H9 (cell line): Measurements from ENCODE around the gene DAAM2. TPM values are rescaled to one million over a fixed set of nuclear protein-coding genes. Genes with fewer than 3 reads are reported as not detected.

Experiments used
- DNase-seq: peaks from one replicate; pipeline ENCODE4 v3.0.0-alpha.2; 2017
- H2AFZ ChIP-seq: one replicate; pipeline ENCODE4 v1.6.1; 2013; ENCODE audit warnings: mild to moderate bottlenecking, low read length, control low read depth, moderate library complexity
- H2AK5ac ChIP-seq: 2 replicates; pipeline ENCODE4 v1.6.1; 2013; ENCODE audit warnings: low read length, control low read depth, mixed read lengths; ENCODE audit not compliant: insufficient read length
- H2BK120ac ChIP-seq: one replicate; pipeline ENCODE4 v1.6.1; 2013; ENCODE audit warnings: low read depth, mild to moderate bottlenecking, low read length, control low read depth, inconsistent platforms; ENCODE audit not compliant: poor library complexity, severe bottlenecking
- H2BK12ac ChIP-seq: 2 replicates; pipeline ENCODE4 v1.6.1; 2013; ENCODE audit warnings: low read length, control low read depth, mixed read lengths, low read depth; ENCODE audit not compliant: insufficient read length
- H2BK15ac ChIP-seq: 2 replicates; pipeline ENCODE4 v1.6.1; 2013; ENCODE audit warnings: low read depth, low read length, control low read depth
- H2BK20ac ChIP-seq: one replicate; pipeline ENCODE4 v1.6.1; 2013; ENCODE audit warnings: low read depth, mild to moderate bottlenecking, low read length, control low read depth, inconsistent platforms; ENCODE audit not compliant: poor library complexity, severe bottlenecking
- H2BK5ac ChIP-seq: 2 replicates; pipeline ENCODE4 v1.6.1; 2013; ENCODE audit warnings: low read length, control low read depth, mixed read lengths; ENCODE audit not compliant: insufficient read length
- H3K14ac ChIP-seq: 2 replicates; pipeline ENCODE4 v1.6.1; 2013; ENCODE audit warnings: low read length, control low read depth; ENCODE audit not compliant: insufficient read depth
- H3K18ac ChIP-seq: 2 replicates; pipeline ENCODE4 v1.6.1; 2013; ENCODE audit warnings: low read depth, mild to moderate bottlenecking, mixed read lengths, low read length, control low read depth; ENCODE audit not compliant: insufficient read length
- H3K23ac ChIP-seq: 2 replicates; pipeline ENCODE4 v1.6.1; 2013; ENCODE audit warnings: low read length, control low read depth, mixed read lengths, low read depth; ENCODE audit not compliant: insufficient read length
- H3K23me2 ChIP-seq: 2 replicates; pipeline ENCODE4 v1.6.1; 2013; ENCODE audit warnings: low read depth, mild to moderate bottlenecking, mixed read lengths, low read length, control low read depth; ENCODE audit not compliant: insufficient read length, poor library complexity, severe bottlenecking
- H3K27ac ChIP-seq: 2 replicates; pipeline ENCODE4 v1.5.1; 2013; ENCODE audit warnings: low read length, control low read depth, mixed read lengths, low read depth; ENCODE audit not compliant: insufficient read length
- H3K27me3 ChIP-seq: 2 replicates; pipeline ENCODE4 v1.6.1; 2013; ENCODE audit warnings: low read length, control low read depth, inconsistent platforms; ENCODE audit not compliant: insufficient read depth
- H3K4ac ChIP-seq: 2 replicates; pipeline ENCODE4 v1.6.1; 2013; ENCODE audit warnings: low read depth, mild to moderate bottlenecking, control low read depth, inconsistent platforms, low read length, moderate library complexity
- H3K4me1 ChIP-seq: 2 replicates; pipeline ENCODE4 v1.6.1; 2013; ENCODE audit warnings: low read length, control low read depth, inconsistent platforms; ENCODE audit not compliant: insufficient read depth
- H3K4me2 ChIP-seq: 2 replicates; pipeline ENCODE4 v1.6.1; 2013; ENCODE audit warnings: low read length, control low read depth, mixed read lengths; ENCODE audit not compliant: insufficient read length, insufficient read depth
- H3K56ac ChIP-seq: 2 replicates; pipeline ENCODE4 v1.6.1; 2013; ENCODE audit warnings: low read depth, mild to moderate bottlenecking, mixed read lengths, low read length, control low read depth; ENCODE audit not compliant: insufficient read length
- H3K79me1 ChIP-seq: 2 replicates; pipeline ENCODE4 v1.6.1; 2013; ENCODE audit warnings: low read depth, mild to moderate bottlenecking, moderate library complexity, low read length, control low read depth, inconsistent platforms; ENCODE audit not compliant: insufficient read depth, poor library complexity, severe bottlenecking
- H3K79me2 ChIP-seq: 2 replicates; pipeline ENCODE4 v1.6.1; 2013; ENCODE audit warnings: low read length, control low read depth, inconsistent platforms; ENCODE audit not compliant: insufficient read depth
- H3K9ac ChIP-seq: 2 replicates; pipeline ENCODE4 v1.6.1; 2013; ENCODE audit warnings: low read length, control low read depth, mixed read lengths; ENCODE audit not compliant: insufficient read length; ENCODE audit errors: extremely low read depth
- H3K9me3 ChIP-seq: one replicate; pipeline ENCODE4 v1.6.1; 2013; ENCODE audit warnings: low read depth, low read length, inconsistent platforms; ENCODE audit not compliant: control insufficient read depth
- H3T11ph ChIP-seq: one replicate; pipeline ENCODE4 v1.6.1; 2013; ENCODE audit warnings: mild to moderate bottlenecking, low read length, control low read depth, inconsistent platforms
- H4K20me1 ChIP-seq: one replicate; pipeline ENCODE4 v1.6.1; 2013; ENCODE audit not compliant: control insufficient read depth, insufficient read length, insufficient read depth
- H4K5ac ChIP-seq: 2 replicates; pipeline ENCODE4 v1.6.1; 2013; ENCODE audit warnings: low read depth, mild to moderate bottlenecking, mixed read lengths, low read length, control low read depth; ENCODE audit not compliant: insufficient read length
- H4K8ac ChIP-seq: replicated peaks from 2 replicates; pipeline ENCODE4 v1.6.1; 2013; ENCODE audit warnings: low read length, control low read depth, mixed read lengths, low read depth; ENCODE audit not compliant: insufficient read length
- H4K91ac ChIP-seq: 2 replicates; pipeline ENCODE4 v1.6.1; 2013; ENCODE audit warnings: low read depth, mild to moderate bottlenecking, moderate library complexity, mixed read lengths, low read length, control low read depth; ENCODE audit not compliant: insufficient read length
- H3K27ac Mint-ChIP-seq, 3 experiments: 2 replicates in 2 of 3; 3 replicates in 1 of 3; pipeline ENCODE4 v1.8.0; 2020 to 2021; ENCODE audit warnings: mixed read lengths in 3 of 3, mild to moderate bottlenecking in 1 of 3, moderate library complexity in 1 of 3
- H3K27me3 Mint-ChIP-seq: 2 replicates; pipeline ENCODE4 v1.8.0; 2021; ENCODE audit warnings: low read depth, mild to moderate bottlenecking, moderate library complexity, mixed read lengths
- H3K36me3 Mint-ChIP-seq, 3 experiments: 2 replicates in 2 of 3; 3 replicates in 1 of 3; pipeline ENCODE4 v1.8.0; 2020 to 2021; ENCODE audit warnings: low read depth in 3 of 3, mixed read lengths in 3 of 3; ENCODE audit not compliant: insufficient read depth in 1 of 3
- H3K4me1 Mint-ChIP-seq, 2 experiments: 2 replicates each; pipeline ENCODE4 v1.8.0; 2020; ENCODE audit warnings: mixed read lengths in 2 of 2
- H3K4me3 Mint-ChIP-seq, 2 experiments: 2 replicates in 1 of 2; 3 replicates in 1 of 2; pipeline ENCODE4 v1.8.0; 2020 to 2021; ENCODE audit warnings: mild to moderate bottlenecking in 2 of 2, mixed read lengths in 2 of 2, moderate library complexity in 1 of 2
- H3K9me3 Mint-ChIP-seq, 2 experiments: 2 replicates in 1 of 2; 3 replicates in 1 of 2; pipeline ENCODE4 v1.8.0; 2020; ENCODE audit warnings: mild to moderate bottlenecking in 2 of 2, mixed read lengths in 2 of 2, moderate library complexity in 1 of 2
- WGBS: extraction: QIAGEN DNeasy Blood & Tissue Kit; methylation state at CpG from one replicate; pipeline ENCODE4 v1.1.7; 2013; ENCODE audit warnings: missing lambda C conversion rate, low lambda C conversion rate, mixed read lengths; ENCODE audit not compliant: insufficient read length; ENCODE audit errors: extremely low coverage; 5-methylcytosine and 5-hydroxymethylcytosine counted together
- total RNA-seq: library from RNA; stranded (reverse); gene quantifications from 2 replicates; pipeline ENCODE4 v1.2.1, GENCODE V29; 2021
- TF ChIP-seq, protein P1 (sequence below): fragments of 200-600 bp; sonication (generic); conservative IDR thresholded peaks from 3 replicates; pipeline ENCODE4 v1.8.0; 2021; ENCODE audit warnings: antibody characterized with exemption, mild to moderate bottlenecking

DAAM2 gene
- total RNA-seq, 1 experiment from 2014 or later = 1.1 TPM

DNA sequence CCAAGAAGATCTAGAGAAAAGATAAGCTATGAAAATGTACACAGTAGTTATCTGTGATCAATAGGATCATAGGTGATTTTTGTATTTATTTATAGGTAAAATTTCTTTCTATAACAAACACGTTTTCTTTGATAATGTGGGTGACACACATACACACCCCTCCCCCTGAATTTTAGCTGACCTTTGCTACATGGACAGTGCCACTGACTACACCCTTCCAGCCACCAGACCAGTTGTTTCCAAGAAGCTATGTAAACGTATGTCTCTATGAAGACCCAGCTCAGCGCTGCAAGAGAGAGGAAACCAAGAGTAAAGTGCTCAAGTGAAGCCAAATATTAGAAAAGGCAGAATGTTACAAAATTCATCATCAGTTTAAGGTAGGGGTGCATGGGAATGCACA lies 125.8 kb downstream of the DAAM2 start:
- no peak overlapping the region for H2BK5ac ChIP-seq
- Mint-ChIP-seq H3K9me3 (no peaks in the 10 kb centered on the region), H3K4me1 (peaks cover 2 to 8% of the 10 kb centered on the region in 2 experiments), H3K27ac (no peak overlapping the region), H3K27me3 (no peaks in the 10 kb centered on the region), H3K4me3 (no peak overlapping the region), H3K36me3 (peaks cover 7 to 29% (median 29%) of the 10 kb centered on the region in 3 experiments)
- no peak overlapping the region for H3K23ac ChIP-seq
- no peaks in the 10 kb centered on the region for H3K4me1 ChIP-seq
- H3K56ac ChIP-seq = no peak overlapping the region
- no peak overlapping the region for H4K8ac ChIP-seq
- no peaks in the 10 kb centered on the region for H3K23me2 ChIP-seq
- no peaks in the 10 kb centered on the region for H3K27me3 ChIP-seq
- H2AFZ ChIP-seq = no peak overlapping the region
- H3K4me2 ChIP-seq = no peak overlapping the region
- no peak overlapping the region for H3K9ac ChIP-seq
- DNase-seq = no peak
- WGBS = no CpG with 5 or more reads among the region's 3 CpGs
- H2BK20ac ChIP-seq = no peak overlapping the region
- no peak overlapping the region for H4K5ac ChIP-seq
- no peaks in the 10 kb centered on the region for H3K79me1 ChIP-seq
- H2BK12ac ChIP-seq = no peak overlapping the region
- no peaks in the 10 kb centered on the region for H3K9me3 ChIP-seq
- H3K4ac ChIP-seq = no peak overlapping the region
- H3K18ac ChIP-seq = no peak overlapping the region
- H3T11ph ChIP-seq = no peak overlapping the region
- H4K20me1 ChIP-seq = no peaks in the 10 kb centered on the region
- TF ChIP-seq, protein P1, sequence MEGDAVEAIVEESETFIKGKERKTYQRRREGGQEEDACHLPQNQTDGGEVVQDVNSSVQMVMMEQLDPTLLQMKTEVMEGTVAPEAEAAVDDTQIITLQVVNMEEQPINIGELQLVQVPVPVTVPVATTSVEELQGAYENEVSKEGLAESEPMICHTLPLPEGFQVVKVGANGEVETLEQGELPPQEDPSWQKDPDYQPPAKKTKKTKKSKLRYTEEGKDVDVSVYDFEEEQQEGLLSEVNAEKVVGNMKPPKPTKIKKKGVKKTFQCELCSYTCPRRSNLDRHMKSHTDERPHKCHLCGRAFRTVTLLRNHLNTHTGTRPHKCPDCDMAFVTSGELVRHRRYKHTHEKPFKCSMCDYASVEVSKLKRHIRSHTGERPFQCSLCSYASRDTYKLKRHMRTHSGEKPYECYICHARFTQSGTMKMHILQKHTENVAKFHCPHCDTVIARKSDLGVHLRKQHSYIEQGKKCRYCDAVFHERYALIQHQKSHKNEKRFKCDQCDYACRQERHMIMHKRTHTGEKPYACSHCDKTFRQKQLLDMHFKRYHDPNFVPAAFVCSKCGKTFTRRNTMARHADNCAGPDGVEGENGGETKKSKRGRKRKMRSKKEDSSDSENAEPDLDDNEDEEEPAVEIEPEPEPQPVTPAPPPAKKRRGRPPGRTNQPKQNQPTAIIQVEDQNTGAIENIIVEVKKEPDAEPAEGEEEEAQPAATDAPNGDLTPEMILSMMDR = no peak
- no peak overlapping the region for H4K91ac ChIP-seq
- no peak overlapping the region for H2AK5ac ChIP-seq
- H3K27ac ChIP-seq = no peak overlapping the region
- H3K79me2 ChIP-seq = no peaks in the 10 kb centered on the region
- no peak overlapping the region for H2BK15ac ChIP-seq
- H2BK120ac ChIP-seq = no peak overlapping the region
- H3K14ac ChIP-seq = no peak overlapping the region
